ENCODE measurements around the gene MAST4.

MAST4 gene

GRCh38 chr5:67031057-67031443 lies 434.9 kb downstream of the MAST4 start:
- H4K20me1 ChIP-seq (ENCODE audit: insufficient read depth, low read length), result no peaks in the 10 kb centered on the region
- H3K79me2 ChIP-seq (ENCODE audit: low read length), result no peaks in the 10 kb centered on the region
- no peak overlapping the region for H3K4me3 ChIP-seq (ENCODE audit: low read length)
- TF ChIP-seq EZH2phosphoT487 (IDR thresholded peaks at IDR 0.05; ENCODE audit: low read depth) (no peak), CTCF (IDR thresholded peaks at IDR 0.05; ENCODE audit: low read depth, low read length) (no peak)
- no peaks in the 10 kb centered on the region for H3K27me3 ChIP-seq (ENCODE audit: low read depth, low read length)
- no peaks in the 10 kb centered on the region for H3K36me3 ChIP-seq (replicated peaks; ENCODE audit: low read depth, low read length)
- no peak overlapping the region for H3K9ac ChIP-seq (ENCODE audit: low read length)
- H3K4me2 ChIP-seq (ENCODE audit: low read length), result no peak overlapping the region
- no peaks in the 10 kb centered on the region for H3K9me3 ChIP-seq (ENCODE audit: insufficient read depth, low read length)
- H2AFZ ChIP-seq (ENCODE audit: low read depth, low read length), result no peak overlapping the region
- H3K27ac ChIP-seq (ENCODE audit: low read length), result no peak overlapping the region
- peaks cover 8% of the 10 kb centered on the region; the same call in 1 of the 2 replicates for H3K4me1 ChIP-seq (ENCODE audit: low read length)

- H2AFZ ChIP-seq (ENCODE audit: low read depth, low read length), result no peak overlapping the region
- H3K4me2 ChIP-seq (ENCODE audit: low read length), result no peak overlapping the region
- no peak for TF ChIP-seq CTCF (IDR thresholded peaks at IDR 0.05; ENCODE audit: low read depth, low read length)
- TF ChIP-seq EZH2phosphoT487 (IDR thresholded peaks at IDR 0.05; ENCODE audit: low read depth), result no peak
- H3K4me3 ChIP-seq (ENCODE audit: low read length), result no peak overlapping the region
- H3K27me3 ChIP-seq (ENCODE audit: low read depth, low read length), result no peaks in the 10 kb centered on the region
- no peaks in the 10 kb centered on the region for H3K9me3 ChIP-seq (ENCODE audit: insufficient read depth, low read length)
- no peaks in the 10 kb centered on the region for H4K20me1 ChIP-seq (ENCODE audit: insufficient read depth, low read length)
- H3K4me1 ChIP-seq (ENCODE audit: low read length), result peaks cover 8% of the 10 kb centered on the region; the same call in 1 of the 2 replicates
- no peak overlapping the region for H3K9ac ChIP-seq (ENCODE audit: low read length)
- no peaks in the 10 kb centered on the region for H3K36me3 ChIP-seq (replicated peaks; ENCODE audit: low read depth, low read length)
- no peaks in the 10 kb centered on the region for H3K79me2 ChIP-seq (ENCODE audit: low read length)
- no peak overlapping the region for H3K27ac ChIP-seq (ENCODE audit: low read length)
These were observed 435.5 kb downstream of the MAST4 start for GRCh38 chr5:67031692-67032091.

DNA sequence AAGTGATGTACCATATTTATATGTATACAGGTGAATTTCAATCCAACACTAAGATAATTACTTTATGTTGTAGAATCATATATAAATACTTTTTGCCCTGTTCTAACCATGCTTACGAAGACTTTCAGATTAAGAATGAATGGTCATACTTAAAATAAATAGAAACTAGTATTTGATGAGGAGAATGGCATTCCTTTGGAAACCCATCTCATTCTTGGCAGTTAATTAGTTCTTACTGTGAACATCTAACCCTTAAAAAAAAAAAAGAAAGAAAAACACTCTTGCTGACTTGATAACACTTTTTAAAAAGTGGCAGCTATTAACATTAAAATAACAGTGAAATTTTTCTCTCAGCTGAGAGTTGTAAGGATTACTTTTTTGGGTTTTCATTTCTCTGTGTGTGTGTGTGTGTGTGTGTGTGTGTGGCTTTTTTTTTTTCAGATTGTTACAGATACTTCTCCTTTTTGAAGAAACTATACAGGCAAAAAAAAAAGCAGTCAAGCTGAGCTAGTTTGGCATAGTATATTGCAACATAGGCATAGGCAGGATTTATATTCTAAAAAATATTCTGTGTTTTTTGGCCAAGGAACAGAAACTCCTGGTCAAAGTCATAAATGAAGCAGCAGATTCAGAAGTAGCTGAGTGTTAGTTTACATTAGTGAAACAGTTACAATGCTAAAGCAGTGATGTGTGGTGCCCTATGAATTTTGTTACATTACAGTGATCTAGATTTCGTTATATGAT lies 436.9 kb downstream of the MAST4 start:
- TF ChIP-seq EZH2phosphoT487 (IDR thresholded peaks at IDR 0.05; ENCODE audit: low read depth) (no peak), CTCF (IDR thresholded peaks at IDR 0.05; ENCODE audit: low read depth, low read length) (no peak)

DNA sequence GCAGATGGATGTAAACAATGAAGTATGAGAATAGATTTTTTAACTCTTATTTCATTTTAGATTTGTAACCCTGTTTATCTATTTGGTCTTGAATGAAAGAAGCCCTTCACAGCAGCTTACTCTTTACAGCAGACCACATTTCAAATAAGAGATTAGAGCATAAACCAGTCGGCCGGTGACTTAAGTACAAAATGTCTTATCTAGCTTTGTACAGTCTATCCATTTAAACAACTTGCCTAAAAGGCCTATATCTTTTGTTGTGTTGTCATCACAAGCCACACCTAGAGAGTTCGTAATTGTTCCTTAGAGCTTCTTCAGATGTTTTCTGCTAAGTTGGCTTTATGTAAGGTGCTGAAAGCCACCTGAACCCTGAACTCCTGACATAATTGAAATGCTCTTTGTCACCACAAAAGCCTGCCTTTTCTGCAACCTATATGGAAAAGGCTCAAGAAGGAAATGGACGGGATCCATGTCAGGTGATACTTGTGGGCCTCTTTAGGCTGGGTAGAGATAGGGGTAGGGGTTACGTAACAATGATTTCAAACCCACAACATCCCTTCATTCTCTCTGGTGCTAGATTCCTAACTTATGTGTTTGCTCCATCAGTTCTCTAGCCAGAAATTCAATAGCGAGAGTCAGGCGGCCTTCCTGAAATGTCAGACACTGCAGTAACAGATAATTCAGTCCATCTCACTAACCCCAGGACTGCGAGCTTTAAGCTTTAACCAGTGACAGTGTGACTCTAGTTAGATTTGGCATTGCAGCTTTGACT lies 437.9 kb downstream of the MAST4 start:
- Histone ChIP-seq H3K4me3 (ENCODE audit: low read length) (no peak overlapping the region), H3K4me2 (ENCODE audit: low read length) (no peak overlapping the region), H3K79me2 (ENCODE audit: low read length) (no peaks in the 10 kb centered on the region), H4K20me1 (ENCODE audit: insufficient read depth, low read length) (no peaks in the 10 kb centered on the region), H3K4me1 (ENCODE audit: low read length) (peaks cover 8% of the 10 kb centered on the region; the same call in 1 of the 2 replicates), H3K9ac (ENCODE audit: low read length) (no peak overlapping the region), H2AFZ (ENCODE audit: low read depth, low read length) (no peak overlapping the region), H3K27me3 (ENCODE audit: low read depth, low read length) (no peaks in the 10 kb centered on the region), H3K36me3 (replicated peaks; ENCODE audit: low read depth, low read length) (no peaks in the 10 kb centered on the region), H3K27ac (ENCODE audit: low read length) (no peak overlapping the region), H3K9me3 (ENCODE audit: insufficient read depth, low read length) (no peaks in the 10 kb centered on the region)
- TF ChIP-seq EZH2phosphoT487 (IDR thresholded peaks at IDR 0.05; ENCODE audit: low read depth), result no peak
- TF ChIP-seq CTCF (IDR thresholded peaks at IDR 0.05; ENCODE audit: low read depth, low read length), result no peak

More for the DNA sequence above, 436.9 kb downstream of the MAST4 start:
- H2AFZ ChIP-seq (ENCODE audit: low read depth, low read length), result no peak overlapping the region
- H3K36me3 ChIP-seq (replicated peaks; ENCODE audit: low read depth, low read length), result no peaks in the 10 kb centered on the region
- no peaks in the 10 kb centered on the region for H3K79me2 ChIP-seq (ENCODE audit: low read length)
- H3K9me3 ChIP-seq (ENCODE audit: insufficient read depth, low read length), result no peaks in the 10 kb centered on the region
- peaks cover 8% of the 10 kb centered on the region; the same call in 1 of the 2 replicates for H3K4me1 ChIP-seq (ENCODE audit: low read length)
- H3K4me3 ChIP-seq (ENCODE audit: low read length), result no peak overlapping the region
- no peak overlapping the region for H3K4me2 ChIP-seq (ENCODE audit: low read length)
- no peak overlapping the region for H3K27ac ChIP-seq (ENCODE audit: low read length)
- H3K9ac ChIP-seq (ENCODE audit: low read length), result no peak overlapping the region
- no peaks in the 10 kb centered on the region for H3K27me3 ChIP-seq (ENCODE audit: low read depth, low read length)
- H4K20me1 ChIP-seq (ENCODE audit: insufficient read depth, low read length), result no peaks in the 10 kb centered on the region

Measured in OCI-LY3 (cell line).